OCI-LY7 (cell line): ENCODE data around the gene AKAP13. TPM values are rescaled to one million over a fixed set of nuclear protein-coding genes. Genes with fewer than 3 reads are reported as not detected.

Experiments used
- BruUV-seq: library from RNA; stranded (reverse); fragments of 400-500 nt; replicated peaks from 2 replicates; lab custom pipeline; 2021; lab: Mats Ljungman, UMichigan
- CTCF ChIA-PET: fragments of 300-600 bp; sonication (Branson Sonifier 250); formaldehyde crosslinking; loops from one replicate; lab custom pipeline; 2022; ENCODE audit warnings: antibody characterized with exemption; ENCODE audit not compliant: unreplicated experiment; lab: Charles Lee
- POLR2A ChIA-PET: fragments of 300-600 bp; sonication (Branson Sonifier 250); formaldehyde crosslinking; loops from one replicate; lab custom pipeline; 2022; ENCODE audit warnings: antibody characterized with exemption; lab: Charles Lee
- DNase-seq: peaks from one replicate; pipeline ENCODE4 v3.0.0-alpha.2; 2015; ENCODE audit warnings: low spot score
- H2AFZ ChIP-seq: fragments of 200-600 bp; sonication (generic), shearing (Covaris generic); 2 replicates; pipeline ENCODE4 v1.6.1; 2014; ENCODE audit warnings: mild to moderate bottlenecking, antibody characterized with exemption, low read length, moderate library complexity
- H3K27ac ChIP-seq: fragments of 200-600 bp; sonication (generic); 2 replicates; pipeline ENCODE4 v1.5.1; 2014; ENCODE audit warnings: mixed run types, low read depth, mild to moderate bottlenecking, moderate library complexity, low read length, inconsistent platforms; ENCODE audit not compliant: poor library complexity, severe bottlenecking
- H3K36me3 ChIP-seq: fragments of 200-600 bp; sonication (generic); 2 replicates; pipeline ENCODE4 v1.6.1; 2014; ENCODE audit warnings: mild to moderate bottlenecking, antibody characterized with exemption, low read length, moderate library complexity, mixed read lengths; ENCODE audit not compliant: insufficient read depth
- H3K4me1 ChIP-seq: fragments of 200-600 bp; sonication (generic); 2 replicates; pipeline ENCODE4 v1.5.1; 2014; ENCODE audit warnings: mild to moderate bottlenecking, low read length; ENCODE audit not compliant: insufficient read depth, poor library complexity, severe bottlenecking
- H3K4me2 ChIP-seq: fragments of 200-600 bp; sonication (generic); 2 replicates; pipeline ENCODE4 v1.6.1; 2014; ENCODE audit warnings: mild to moderate bottlenecking, low read length
- H3K4me3 ChIP-seq: fragments of 200-600 bp; sonication (generic); 2 replicates; pipeline ENCODE4 v1.5.1; 2014; ENCODE audit warnings: mild to moderate bottlenecking, low read depth, low read length; ENCODE audit not compliant: poor library complexity, severe bottlenecking
- H3K79me2 ChIP-seq: fragments of 200-600 bp; sonication (generic); 2 replicates; pipeline ENCODE4 v1.6.1; 2016; ENCODE audit warnings: low read depth, mild to moderate bottlenecking, low read length, moderate library complexity, mixed read lengths; ENCODE audit not compliant: insufficient read depth
- H3K9me2 ChIP-seq: fragments of 200-600 bp; sonication (generic); 2 replicates; pipeline ENCODE4 v1.6.1; 2016; ENCODE audit warnings: mild to moderate bottlenecking, low read length, mixed read lengths; ENCODE audit not compliant: insufficient read depth
- H3K9me3 ChIP-seq: fragments of 200-600 bp; sonication (generic); 2 replicates; pipeline ENCODE4 v1.6.1; 2014; ENCODE audit warnings: mild to moderate bottlenecking, mixed run types, low read length, mixed read lengths
- H4K20me1 ChIP-seq: fragments of 200-600 bp; sonication (generic); 2 replicates; pipeline ENCODE4 v1.6.1; 2014; ENCODE audit warnings: mild to moderate bottlenecking, antibody characterized with exemption, low read length, moderate library complexity, mixed read lengths; ENCODE audit not compliant: insufficient read depth
- EZH2phosphoT487 ChIP-seq: fragments of 200-600 bp; sonication (generic); IDR thresholded peaks from 2 replicates; pipeline ENCODE4 v1.6.1; 2018; ENCODE audit warnings: low read depth, borderline replicate concordance, mild to moderate bottlenecking, mixed run types, antibody characterized with exemption, low read length, moderate library complexity, mixed read lengths
- intact Hi-C: fragments of 100-400 bp; cut with micrococcal nuclease; formaldehyde crosslinking; loops from one replicate; pipeline ENCODE4 v1.10.0; 2022; ENCODE audit not compliant: unreplicated experiment
- total RNA-seq, 2 experiments: library from RNA; depleted of rRNA in 1 of 2; stranded (reverse); fragments of >200 nt in 1 of 2; shearing (Covaris generic) in 1 of 2; gene quantifications; 2 replicates each; pipeline ENCODE4 v1.2.3, GENCODE V29; 2014 to 2022
- TF ChIP-seq, protein P1 (sequence below): fragments of 200-600 bp; sonication (generic); conservative IDR thresholded peaks from 2 replicates; pipeline ENCODE4 v1.5.1; 2014; ENCODE audit warnings: mild to moderate bottlenecking, antibody characterized with exemption, low read length, moderate library complexity, mixed read lengths

AKAP13 gene
- total RNA-seq, 2 experiments from 2014 or later, result 140 to 250 TPM

DNA sequence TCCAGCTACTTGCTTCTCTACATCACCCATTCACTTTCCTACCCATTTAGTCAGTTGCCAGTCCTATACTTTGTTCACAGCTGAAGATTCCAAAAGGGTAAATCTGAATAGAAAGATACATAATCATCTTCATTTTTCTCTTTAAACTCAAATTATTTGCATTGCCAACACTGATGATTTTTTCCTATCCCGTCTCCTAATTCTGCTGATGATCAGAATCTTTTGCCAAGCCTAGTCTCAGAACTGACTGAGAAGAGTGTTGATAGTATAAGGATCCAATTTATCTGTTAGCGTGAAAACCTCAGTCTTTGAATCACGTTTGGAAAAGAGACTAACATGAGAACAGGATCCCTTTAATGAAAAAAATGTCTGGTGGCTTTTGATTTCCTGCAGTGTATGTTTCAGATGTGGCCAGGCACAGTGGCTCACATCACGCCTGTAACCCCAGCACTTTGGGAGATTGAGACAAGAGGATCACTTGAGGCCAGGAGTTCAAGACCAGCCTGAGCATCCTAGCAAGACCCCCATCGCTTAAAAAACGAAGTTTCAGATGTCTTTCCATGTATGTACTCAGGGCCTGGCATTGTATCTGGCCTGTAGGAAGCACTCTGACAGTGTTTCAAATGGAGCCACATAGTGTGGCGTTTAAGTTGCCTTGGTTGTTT is 244.9 kb downstream of the AKAP13 start:
- TF ChIP-seq, protein P1, sequence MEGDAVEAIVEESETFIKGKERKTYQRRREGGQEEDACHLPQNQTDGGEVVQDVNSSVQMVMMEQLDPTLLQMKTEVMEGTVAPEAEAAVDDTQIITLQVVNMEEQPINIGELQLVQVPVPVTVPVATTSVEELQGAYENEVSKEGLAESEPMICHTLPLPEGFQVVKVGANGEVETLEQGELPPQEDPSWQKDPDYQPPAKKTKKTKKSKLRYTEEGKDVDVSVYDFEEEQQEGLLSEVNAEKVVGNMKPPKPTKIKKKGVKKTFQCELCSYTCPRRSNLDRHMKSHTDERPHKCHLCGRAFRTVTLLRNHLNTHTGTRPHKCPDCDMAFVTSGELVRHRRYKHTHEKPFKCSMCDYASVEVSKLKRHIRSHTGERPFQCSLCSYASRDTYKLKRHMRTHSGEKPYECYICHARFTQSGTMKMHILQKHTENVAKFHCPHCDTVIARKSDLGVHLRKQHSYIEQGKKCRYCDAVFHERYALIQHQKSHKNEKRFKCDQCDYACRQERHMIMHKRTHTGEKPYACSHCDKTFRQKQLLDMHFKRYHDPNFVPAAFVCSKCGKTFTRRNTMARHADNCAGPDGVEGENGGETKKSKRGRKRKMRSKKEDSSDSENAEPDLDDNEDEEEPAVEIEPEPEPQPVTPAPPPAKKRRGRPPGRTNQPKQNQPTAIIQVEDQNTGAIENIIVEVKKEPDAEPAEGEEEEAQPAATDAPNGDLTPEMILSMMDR, result no peak
- no peak for TF ChIP-seq EZH2phosphoT487
- no peaks in the 10 kb centered on the region for H3K4me1 ChIP-seq
- H3K9me2 ChIP-seq, result no peaks in the 10 kb centered on the region
- POLR2A ChIA-PET, result interaction anchor here (0.5 kb wide), 3 partner anchors 12 to 29 kb away, joined by 3 read pairs; no protein-coding TSS in a partner anchor
- no peak for DNase-seq
- CTCF ChIA-PET, result interaction anchor here (0.6 kb wide), 1 partner anchor 18 kb away, joined by 3 read pairs; no protein-coding TSS in a partner anchor
- no peaks in the 10 kb centered on the region for H3K9me3 ChIP-seq
- H3K79me2 ChIP-seq, result no peaks in the 10 kb centered on the region
- peaks cover 52% of the 10 kb centered on the region for H3K36me3 ChIP-seq
- H4K20me1 ChIP-seq, result no peaks in the 10 kb centered on the region
- no peak overlapping the region for H3K4me2 ChIP-seq
- no peak overlapping the region for H2AFZ ChIP-seq
- H3K27ac ChIP-seq, result no peak overlapping the region
- BruUV-seq, result no TSS peak
- intact Hi-C loops, result no loop called here
- no peak overlapping the region for H3K4me3 ChIP-seq

GRCh38 chr15:85625856-85626255 is 245.5 kb downstream of the AKAP13 start:
- H3K9me2 ChIP-seq, result no peaks in the 10 kb centered on the region
- H3K79me2 ChIP-seq, result 0 out of 2 replicates have a peak, but pooled peaks cover 2% of the 10 kb centered on the region
- TF ChIP-seq, protein P1, result no peak
- TF ChIP-seq EZH2phosphoT487, result no peak
- no peak for DNase-seq
- H3K9me3 ChIP-seq, result no peaks in the 10 kb centered on the region
- no peak overlapping the region for H3K27ac ChIP-seq
- no peak overlapping the region for H2AFZ ChIP-seq
- H3K36me3 ChIP-seq, result peaks cover 56% of the 10 kb centered on the region
- no TSS peak for BruUV-seq
- intact Hi-C loops, result no loop called here
- H4K20me1 ChIP-seq, result no peaks in the 10 kb centered on the region
- ChIA-PET POLR2A (interaction anchor here (0.5 kb wide), 2 partner anchors 11 to 28 kb away, joined by 3 read pairs; no protein-coding TSS in a partner anchor), CTCF (no interaction called here)
- H3K4me1 ChIP-seq, result no peaks in the 10 kb centered on the region
- H3K4me2 ChIP-seq, result no peak overlapping the region
- H3K4me3 ChIP-seq, result no peak overlapping the region
